Measurements from ENCODE around the gene SAMD5.

- TF ChIP-seq CTCF (conservative IDR thresholded peaks at IDR 0.05) (no peak), ZFX (IDR thresholded peaks at IDR 0.05) (no peak)
Observed at GRCh38 chr6:147582991-147583390, 74.5 kb downstream of the SAMD5 start.
